Left lung (tissue), 10 donors: Measurements from ENCODE around the gene ALG9. TPM values are rescaled to one million over a fixed set of nuclear protein-coding genes. Genes with fewer than 3 reads are reported as not detected.
"Not testable (repeated sequence)": the region's sequence is repeated elsewhere in the genome, so short reads cannot be mapped to it uniquely, and the experiment has no call there.

ENCODE experiments used
- ATAC-seq: fragments of 200-7000 bp; cut with Tn5 transposase; one replicate; pipeline ENCODE4 v1.9.1; 2020; ENCODE audit warnings: moderate library complexity
- DNase-seq, 4 donors: peaks; one replicate each; pipeline ENCODE4 v3.0.0-alpha.2; 2013 to 2020
- H3K27ac ChIP-seq, 2 donors: fragments of 200-600 bp; sonication (generic) in 1 of 2; one replicate each; pipeline versions ENCODE4 v1.5.0 to v1.8.0; 2020 to 2021
- H3K27me3 ChIP-seq, 2 donors: fragments of 200-600 bp; sonication (generic) in 1 of 2; one replicate each; pipeline versions ENCODE4 v1.5.0 to v1.8.0; 2020 to 2021
- H3K36me3 ChIP-seq, 2 donors: fragments of 200-600 bp; sonication (generic) in 1 of 2; one replicate each; pipeline versions ENCODE4 v1.5.0 to v1.8.0; 2020 to 2021
- H3K4me1 ChIP-seq, 2 donors: fragments of 200-600 bp; one replicate each; pipeline ENCODE4 v1.8.0; 2021
- H3K4me3 ChIP-seq, 2 donors: fragments of 200-600 bp; sonication (generic) in 1 of 2; one replicate each; pipeline versions ENCODE4 v1.5.0 to v1.8.0; 2020 to 2021; ENCODE audit warnings: mild to moderate bottlenecking in 1 of 2
- H3K9me3 ChIP-seq, 2 donors: fragments of 200-600 bp; sonication (generic) in 1 of 2; one replicate each; pipeline versions ENCODE4 v1.5.0 to v1.8.0; 2020 to 2021
- intact Hi-C, 2 donors: fragments of 100-400 bp; cut with DNase I; formaldehyde crosslinking; loops; one replicate each; pipeline versions ENCODE4 v1.11.2 to v1.14.2; 2022
- polyA plus RNA-seq, 6 donors: library from polyadenylated mRNA; unstranded; fragments of 120-200 nt; gene quantifications; one replicate each; pipeline ENCODE4 v1.2.1, GENCODE V29; 2013; ENCODE audit not compliant: insufficient read length in 6 of 6
- total RNA-seq, 2 donors: library from RNA; stranded (reverse); fragmentation: NEBNext Ultra II Directional; extraction: Animal tissue kit (Norgen Biotek cat#: 25700); gene quantifications; one replicate each; pipeline ENCODE4 v1.2.1, GENCODE V29; 2021
- TF ChIP-seq, protein P1 (sequence below), 2 donors: fragments of 200-600 bp; sonication (generic) in 1 of 2; IDR thresholded peaks; one replicate each; pipeline versions ENCODE4 v1.5.0 to v1.8.0; 2021; ENCODE audit warnings: antibody characterized with exemption in 2 of 2
- donor health status: DM: no; HTN: yes; CAD: no.
- donor health status: DM: no; HTN: no; CAD: no.

ALG9 gene
- total and polyA plus RNA-seq, 8 donors, result 27.5 to 51.0 (median 47.4) TPM

- H3K27ac ChIP-seq, result no peak overlapping the region
- intact Hi-C loops, result loop anchor here in 1 of 2 donors (5.0 to 10.0 kb wide), 2 partner anchors 60 to 173 kb away; partner anchors contain the start of gene SIK2
- ATAC-seq, result peak; percentile 55
- H3K4me3 ChIP-seq, result no peak overlapping the region
- no peaks in the 10 kb centered on the region for H3K4me1 ChIP-seq
- H3K27me3 ChIP-seq, result no peaks in the 10 kb centered on the region
- no peaks in the 10 kb centered on the region for H3K9me3 ChIP-seq
- DNase-seq, result peak in 2 of 4 donors; percentile 61 to 78
- TF ChIP-seq, protein P1, sequence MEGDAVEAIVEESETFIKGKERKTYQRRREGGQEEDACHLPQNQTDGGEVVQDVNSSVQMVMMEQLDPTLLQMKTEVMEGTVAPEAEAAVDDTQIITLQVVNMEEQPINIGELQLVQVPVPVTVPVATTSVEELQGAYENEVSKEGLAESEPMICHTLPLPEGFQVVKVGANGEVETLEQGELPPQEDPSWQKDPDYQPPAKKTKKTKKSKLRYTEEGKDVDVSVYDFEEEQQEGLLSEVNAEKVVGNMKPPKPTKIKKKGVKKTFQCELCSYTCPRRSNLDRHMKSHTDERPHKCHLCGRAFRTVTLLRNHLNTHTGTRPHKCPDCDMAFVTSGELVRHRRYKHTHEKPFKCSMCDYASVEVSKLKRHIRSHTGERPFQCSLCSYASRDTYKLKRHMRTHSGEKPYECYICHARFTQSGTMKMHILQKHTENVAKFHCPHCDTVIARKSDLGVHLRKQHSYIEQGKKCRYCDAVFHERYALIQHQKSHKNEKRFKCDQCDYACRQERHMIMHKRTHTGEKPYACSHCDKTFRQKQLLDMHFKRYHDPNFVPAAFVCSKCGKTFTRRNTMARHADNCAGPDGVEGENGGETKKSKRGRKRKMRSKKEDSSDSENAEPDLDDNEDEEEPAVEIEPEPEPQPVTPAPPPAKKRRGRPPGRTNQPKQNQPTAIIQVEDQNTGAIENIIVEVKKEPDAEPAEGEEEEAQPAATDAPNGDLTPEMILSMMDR (IDR thresholded peaks at IDR 0.05), result no peak
- H3K36me3 ChIP-seq, result no peaks in the 10 kb centered on the region
Observed at GRCh38 chr11:111774955-111775710, 96.2 kb downstream of the ALG9 start.

DNA sequence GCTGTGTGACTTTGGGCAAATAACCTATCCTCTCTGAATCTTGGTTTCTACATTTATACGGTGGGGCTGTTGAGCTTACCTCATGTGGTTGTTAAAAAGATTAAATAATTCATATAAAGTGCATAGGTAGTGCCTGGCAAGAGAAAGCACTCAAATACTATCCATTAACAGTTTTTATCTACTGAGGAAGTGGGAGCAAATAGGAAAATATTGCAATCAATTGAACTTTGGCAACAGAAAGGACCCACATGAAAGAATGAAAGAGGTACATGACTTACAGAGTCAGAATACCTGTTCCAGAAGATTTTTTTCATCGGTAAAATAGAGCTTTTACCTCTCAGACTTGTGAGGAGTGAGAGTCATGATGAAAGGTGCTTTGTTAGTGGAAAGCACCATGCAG, 98.8 kb downstream of the ALG9 start:
- H3K36me3 ChIP-seq, result no peaks in the 10 kb centered on the region
- intact Hi-C loops, result loop anchor here in 1 of 2 donors (10.0 kb wide), 1 partner anchor 62 kb away; no protein-coding TSS in a partner anchor
- no peak for DNase-seq
- H3K9me3 ChIP-seq, result no peaks in the 10 kb centered on the region
- H3K4me1 ChIP-seq, result no peaks in the 10 kb centered on the region
- no peak overlapping the region for H3K4me3 ChIP-seq
- no peak for ATAC-seq
- no peaks in the 10 kb centered on the region for H3K27me3 ChIP-seq
- TF ChIP-seq, protein P1 (IDR thresholded peaks at IDR 0.05), result no peak
- H3K27ac ChIP-seq, result no peak overlapping the region

DNA sequence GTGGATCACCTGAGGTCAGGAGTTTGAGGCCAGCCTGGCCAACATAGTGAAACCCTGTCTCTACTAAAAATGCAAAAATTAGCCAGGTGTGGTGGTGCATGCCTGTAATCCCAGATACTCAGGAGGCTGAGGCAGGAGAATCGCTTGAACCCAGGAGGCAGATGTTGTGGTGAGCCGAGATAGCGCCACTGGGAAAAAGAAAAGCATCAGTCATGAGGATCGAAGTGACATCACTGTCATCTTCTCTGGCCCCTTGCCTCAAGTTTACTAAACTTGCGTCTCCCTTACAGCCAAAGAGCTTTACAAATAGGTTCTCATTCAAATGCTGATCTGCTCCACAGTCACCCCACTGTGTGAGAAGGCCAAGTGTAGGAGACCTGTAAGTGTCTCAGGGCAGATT, 100.2 kb downstream of the ALG9 start:
- not testable (repeated sequence) for ATAC-seq, H3K4me3 ChIP-seq, DNase-seq, H3K9me3 ChIP-seq, H3K27me3 ChIP-seq, H3K27ac ChIP-seq, H3K4me1 ChIP-seq, H3K36me3 ChIP-seq
- intact Hi-C loops, result loop anchor here in 1 of 2 donors (10.0 kb wide), 1 partner anchor 64 kb away; no protein-coding TSS in a partner anchor

DNA sequence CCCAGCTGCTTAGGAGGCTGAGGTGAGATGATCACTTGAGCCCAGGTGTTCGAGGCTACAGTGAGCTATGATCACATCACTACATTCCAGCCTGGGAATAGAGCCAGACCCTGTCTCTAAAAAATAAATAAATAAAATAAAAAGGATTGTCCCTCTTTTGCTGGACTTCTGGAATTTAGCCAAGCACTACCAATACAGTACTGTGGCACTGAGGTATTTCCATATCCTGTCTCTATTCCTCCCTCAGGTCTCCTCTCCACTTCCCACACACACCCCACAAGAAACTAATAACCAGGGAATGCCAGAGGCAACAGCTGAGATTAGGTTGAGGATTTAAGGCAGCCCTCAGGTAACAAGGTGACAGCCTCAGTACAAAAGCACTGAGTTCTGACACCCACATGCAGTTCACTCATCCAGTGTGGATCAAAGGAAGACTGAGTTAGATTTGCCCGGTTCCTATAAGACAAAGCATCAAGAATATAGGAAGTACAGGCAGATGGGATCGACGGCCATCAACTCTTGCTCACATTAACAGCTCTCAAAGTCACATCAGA, 100.7 kb downstream of the ALG9 start:
- no peaks in the 10 kb centered on the region for H3K36me3 ChIP-seq
- intact Hi-C loops, result loop anchor here in 1 of 2 donors (10.0 kb wide), 1 partner anchor 64 kb away; no protein-coding TSS in a partner anchor

DNA sequence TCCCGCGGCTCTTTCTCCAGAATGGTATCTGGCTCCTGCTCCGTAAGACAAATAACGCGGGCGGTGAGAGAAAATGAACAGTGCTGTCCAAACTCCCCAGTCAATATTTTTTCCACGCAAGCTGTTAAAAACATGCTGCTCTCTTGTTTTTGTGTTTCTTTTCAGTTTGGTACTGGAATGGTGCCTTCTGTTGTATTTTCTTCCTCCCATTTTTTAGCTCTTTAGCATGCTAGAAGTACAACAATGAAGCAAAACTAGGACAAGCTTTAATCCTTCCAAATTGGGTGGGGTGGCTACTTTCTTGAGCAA, 104.6 kb downstream of the ALG9 start:
- peaks cover 0 to 16% of the 10 kb centered on the region in 2 donors for H3K36me3 ChIP-seq
- peak overlapping the region; percentile 76 to 94 for H3K27ac ChIP-seq
- ATAC-seq (no peak), DNase-seq (no peak)
- H3K9me3 ChIP-seq, result no peaks in the 10 kb centered on the region
- peak overlapping the region; percentile 82 to 99 for H3K4me3 ChIP-seq
- peaks cover 13 to 32% of the 10 kb centered on the region in 2 donors for H3K4me1 ChIP-seq
- TF ChIP-seq, protein P1 (IDR thresholded peaks at IDR 0.05), result no peak
- no peaks in the 10 kb centered on the region for H3K27me3 ChIP-seq
- intact Hi-C loops, result no loop called here

More for the DNA sequence above, 100.7 kb downstream of the ALG9 start:
- peaks cover 8 to 9% of the 10 kb centered on the region in 2 donors for H3K4me1 ChIP-seq
- DNase-seq, result no peak
- H3K27ac ChIP-seq, result no peak overlapping the region
- no peak overlapping the region for H3K4me3 ChIP-seq
- no peaks in the 10 kb centered on the region for H3K27me3 ChIP-seq
- no peaks in the 10 kb centered on the region for H3K9me3 ChIP-seq
- no peak for ATAC-seq
- TF ChIP-seq, protein P1 (IDR thresholded peaks at IDR 0.05), result no peak
